TTC549 (cell line): ENCODE results near the gene DENND2A.
"Not testable (repeated sequence)": the region's sequence is repeated elsewhere in the genome, so short reads cannot be mapped to it uniquely, and the experiment has no call there.

Source experiments
- FAIRE-seq: peaks from 2 replicates; lab custom pipeline; 2012; peaks lifted over from hg19 to GRCh38; lab: Jason Lieb, UNC

DENND2A gene

DNA sequence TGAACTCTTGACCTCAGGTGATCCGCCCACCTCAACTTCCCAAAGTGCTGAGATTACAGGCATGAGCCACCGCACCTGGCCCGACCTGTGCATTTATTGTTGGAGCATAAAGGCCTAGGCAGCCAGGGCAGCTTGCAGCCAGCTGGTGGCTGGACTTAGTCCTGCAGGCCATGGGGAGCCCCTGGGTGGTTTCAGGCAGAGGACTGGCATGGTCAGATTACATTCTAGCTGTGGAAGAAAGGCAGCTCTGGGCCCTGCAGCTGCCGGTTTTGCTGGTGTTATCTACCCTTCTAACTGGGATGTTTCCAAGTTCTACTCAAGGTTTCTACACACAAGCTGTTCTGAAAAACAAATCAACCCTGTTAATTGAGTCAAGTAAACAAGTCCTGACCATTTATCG lies 138.6 kb downstream of the DENND2A start:
- no peak for FAIRE-seq

DNA sequence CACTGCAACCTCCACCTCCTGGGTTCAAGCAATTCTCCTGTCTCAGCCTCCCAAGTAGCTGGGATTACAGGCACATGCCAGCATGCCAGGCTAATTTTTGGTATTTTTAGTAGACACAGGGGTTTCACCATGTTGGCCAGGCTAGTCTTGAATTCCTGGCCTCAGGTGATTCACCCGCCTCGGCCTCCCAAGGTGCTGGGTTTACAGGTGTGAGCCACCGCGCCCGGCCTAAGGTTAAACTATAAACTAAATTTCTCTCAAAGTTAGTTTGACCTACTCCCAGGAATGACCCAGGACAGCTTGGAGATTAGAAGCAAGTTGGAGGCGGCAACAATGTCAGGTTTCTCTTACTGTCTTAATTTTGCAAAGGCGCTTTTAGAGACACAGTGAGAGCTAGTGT lies 142.8 kb downstream of the DENND2A start:
- not testable (repeated sequence) for FAIRE-seq

DNA sequence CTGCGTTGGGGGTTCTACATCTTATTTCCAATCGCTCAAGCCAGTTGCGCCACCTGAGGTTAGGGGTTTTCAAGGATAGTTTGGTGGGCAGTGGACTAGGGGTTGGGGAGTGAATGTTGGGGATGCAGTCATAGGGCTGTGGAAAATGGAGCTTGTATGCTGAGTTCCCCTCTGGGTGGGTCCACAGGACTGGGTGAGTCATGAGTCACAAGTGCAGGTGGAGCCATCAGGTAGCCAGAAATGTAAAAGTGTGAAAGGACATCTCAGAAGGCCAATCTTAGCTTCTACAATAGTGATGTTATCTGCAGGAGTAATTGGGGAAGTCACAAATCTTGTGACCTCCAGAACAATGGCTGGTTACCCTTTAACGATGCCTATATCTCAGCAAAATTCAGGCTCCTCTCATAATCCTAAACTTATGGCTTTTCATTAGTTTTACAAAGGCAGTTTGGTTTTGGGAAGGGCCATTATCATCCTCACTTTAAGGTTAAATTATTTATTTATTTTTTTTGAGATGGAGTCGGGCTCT lies 143.3 kb downstream of the DENND2A start:
- FAIRE-seq: no peak

DNA sequence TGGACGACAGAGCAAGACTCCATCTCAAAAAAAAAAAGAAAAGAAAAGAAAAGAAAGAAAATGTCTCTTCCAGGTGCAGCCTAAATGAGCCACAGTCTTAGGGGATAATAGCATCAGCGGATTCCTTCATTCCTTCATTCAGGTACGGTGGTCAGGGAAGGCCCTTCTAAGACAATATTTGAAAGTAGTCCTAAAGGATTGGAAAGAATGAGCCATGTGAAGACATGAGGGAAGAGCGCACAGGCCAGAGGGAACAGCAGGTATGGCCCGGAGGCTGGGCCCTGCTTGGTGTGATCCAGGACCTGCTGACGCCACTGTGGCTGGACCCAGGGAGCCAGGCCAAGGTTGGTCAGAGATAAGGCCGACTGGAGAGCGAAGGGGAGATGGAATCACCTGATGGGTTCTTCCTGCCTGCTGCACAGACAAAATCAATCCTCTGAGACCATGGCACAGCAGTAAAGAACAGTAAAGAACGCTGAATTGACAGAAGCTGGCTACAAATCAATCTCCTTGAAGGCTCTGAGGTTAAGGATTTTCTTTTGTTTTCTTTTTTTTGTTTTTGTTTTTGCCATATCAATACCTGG lies 145.0 kb downstream of the DENND2A start:
- no peak for FAIRE-seq

DNA sequence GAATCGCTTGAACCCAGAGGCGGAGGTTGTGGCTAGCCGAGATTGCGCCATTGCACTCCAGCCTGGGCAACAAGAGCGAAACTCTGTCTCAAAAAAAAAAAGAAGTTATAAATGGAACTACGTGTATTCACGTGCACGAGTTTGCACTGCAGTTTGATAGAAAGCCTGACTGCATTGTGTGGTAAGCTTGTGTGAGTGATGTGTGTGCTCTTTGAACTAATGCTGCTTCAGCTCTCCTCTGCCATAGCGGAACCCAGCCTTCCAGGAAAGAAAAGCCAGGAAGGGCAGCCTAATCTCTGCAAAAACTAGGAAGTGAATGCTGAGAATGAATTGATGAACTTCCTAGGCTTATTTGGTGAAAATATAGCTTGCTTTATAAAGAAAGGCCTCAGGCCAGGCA lies 145.7 kb downstream of the DENND2A start:
- no peak for FAIRE-seq

DNA sequence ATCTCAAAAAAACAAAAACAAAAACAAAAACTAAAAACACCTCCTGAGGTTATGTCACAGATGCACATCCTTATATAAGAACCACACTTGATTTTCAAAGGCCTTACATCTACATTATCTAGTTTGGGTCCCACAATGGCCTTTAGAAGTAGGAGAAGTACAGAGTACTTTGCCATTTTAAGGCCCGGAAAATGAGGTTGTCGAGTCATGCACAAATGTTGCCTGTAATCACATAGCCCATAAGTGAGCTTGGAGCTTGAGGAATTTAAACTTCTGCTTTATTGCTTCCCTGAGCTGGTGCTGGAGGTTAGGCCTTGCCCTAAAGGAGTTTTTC lies 151.6 kb downstream of the DENND2A start:
- no peak for FAIRE-seq

DNA sequence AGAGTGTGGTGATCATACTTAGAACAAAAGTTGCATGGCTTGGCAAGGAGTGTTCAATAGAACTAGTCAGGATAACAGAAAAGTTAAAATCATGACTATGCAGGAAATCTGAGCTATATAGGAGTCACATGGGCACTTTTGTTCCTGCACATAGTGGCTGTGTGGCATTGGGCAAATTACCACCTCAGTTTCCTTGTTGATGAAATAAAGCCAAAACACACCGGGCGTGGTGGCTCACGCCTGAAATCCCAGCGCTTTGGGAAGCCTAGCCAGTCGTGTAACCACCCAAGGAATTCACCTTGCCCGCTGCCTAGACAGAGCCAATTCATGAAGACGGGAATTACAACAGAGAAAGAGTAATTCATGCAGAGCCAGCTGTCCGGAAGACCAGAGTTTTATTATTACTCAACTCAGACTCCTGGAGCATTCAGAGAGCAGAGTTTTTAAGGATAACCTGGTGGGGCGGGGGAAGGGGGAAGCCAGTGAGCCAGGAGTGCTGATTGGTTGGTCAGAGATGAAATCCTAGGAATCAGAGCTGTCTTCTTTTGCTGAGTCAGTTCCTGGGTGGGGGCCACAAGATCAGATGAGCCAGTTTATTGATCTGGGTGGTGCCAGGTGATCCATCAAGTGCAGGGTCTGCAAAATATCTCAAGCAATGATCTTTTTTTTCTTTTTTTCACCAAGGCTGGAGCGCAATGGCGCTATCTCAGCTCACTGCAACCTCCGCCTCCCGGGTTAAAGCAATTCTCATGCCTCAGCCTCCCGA lies 154.9 kb downstream of the DENND2A start:
- FAIRE-seq: no peak

DNA sequence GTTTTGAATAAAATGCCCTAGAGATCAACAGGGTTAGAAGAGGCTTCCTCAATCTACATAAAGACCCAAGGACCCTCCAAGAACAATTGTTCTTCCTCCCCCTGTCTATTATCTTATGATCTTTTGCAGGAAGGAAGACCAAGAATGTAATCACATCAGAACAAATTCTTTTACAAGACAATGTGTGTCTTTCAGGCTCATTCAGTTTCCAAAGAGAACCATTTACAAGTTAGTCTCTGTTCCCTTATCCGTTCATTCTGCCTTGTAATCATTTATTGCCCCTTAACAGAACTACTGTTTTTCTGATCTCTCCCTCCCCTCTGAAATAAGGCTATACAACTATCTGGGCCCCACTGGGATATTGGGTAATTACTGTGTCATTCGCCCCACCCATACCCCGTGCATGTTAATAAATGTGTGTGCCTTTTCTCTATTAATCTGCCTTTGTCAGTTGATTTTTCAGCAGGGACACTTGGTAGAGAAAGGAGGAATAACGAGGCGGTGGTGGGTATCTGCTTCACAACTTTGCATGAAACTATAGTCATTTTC lies 155.6 kb downstream of the DENND2A start:
- FAIRE-seq: no peak

DNA sequence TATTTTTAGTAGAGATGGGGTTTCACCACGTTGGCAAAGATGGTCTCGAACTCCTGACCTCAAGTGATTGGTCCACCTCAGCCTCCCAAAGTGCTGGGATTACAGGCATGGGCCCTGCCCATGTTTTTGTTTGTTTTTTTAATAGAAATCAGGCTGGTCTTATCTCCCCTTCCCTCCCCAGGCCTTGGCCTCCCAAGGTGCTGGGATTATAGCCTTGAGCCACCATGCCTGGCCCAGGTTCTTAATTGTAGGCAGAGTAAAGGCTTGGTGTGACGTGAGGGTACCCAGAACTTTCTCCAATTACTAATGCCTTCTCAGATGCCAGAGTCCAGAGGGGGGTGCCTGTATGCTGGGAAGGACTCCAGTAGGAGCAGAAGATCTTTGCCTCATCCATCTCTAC lies 156.1 kb downstream of the DENND2A start:
- no peak for FAIRE-seq

DNA sequence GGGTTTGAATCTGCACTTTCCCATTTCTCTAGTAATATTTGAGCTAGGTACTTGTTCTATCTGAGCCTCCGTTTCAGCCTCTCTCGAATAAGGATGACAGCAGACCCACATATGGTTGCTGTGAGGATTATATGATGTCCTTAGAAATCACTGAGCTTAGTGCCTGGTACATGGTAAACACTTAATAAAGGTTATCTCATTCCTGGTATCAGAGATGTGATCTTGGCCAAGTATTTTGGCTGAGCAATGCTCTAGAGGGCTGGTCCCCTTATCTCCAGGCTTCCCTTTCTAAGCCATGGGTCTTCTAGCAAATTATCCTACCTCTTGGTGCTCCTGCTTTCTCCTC lies 160.9 kb downstream of the DENND2A start:
- FAIRE-seq: no peak

DNA sequence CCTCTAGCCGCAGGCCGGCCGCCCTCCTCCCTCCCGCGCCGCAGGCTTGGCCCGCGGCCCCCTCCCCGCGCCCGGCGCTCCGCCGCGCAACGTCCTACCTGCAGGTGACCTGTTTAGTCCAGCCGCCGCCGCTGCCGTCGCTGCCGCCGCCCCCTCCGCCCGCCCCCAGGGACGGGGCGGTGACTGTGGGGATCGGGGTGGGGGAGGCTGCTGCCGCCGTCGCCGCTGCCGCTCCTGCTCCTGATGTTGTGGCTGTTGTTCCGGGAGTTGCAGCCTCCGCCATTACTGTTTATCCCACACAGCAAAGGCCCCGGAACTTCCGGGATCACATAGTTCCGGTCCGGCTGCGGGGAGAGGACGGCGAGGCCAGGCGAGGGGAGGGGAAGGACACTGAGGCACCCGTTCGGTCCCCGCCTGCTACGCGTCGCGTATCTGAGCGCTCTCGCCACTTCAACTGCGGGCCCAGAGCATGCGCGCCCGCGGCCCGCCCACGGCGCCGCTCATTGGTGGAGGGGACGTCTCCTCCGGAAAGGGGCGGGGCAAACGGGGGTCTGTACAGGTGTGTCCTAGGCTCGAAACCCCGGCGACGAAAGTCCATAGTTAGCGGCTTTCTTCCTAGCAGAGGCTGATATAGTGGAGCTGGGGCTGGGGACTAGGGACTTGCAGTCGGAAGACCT lies 161.4 kb downstream of the DENND2A start, which contains the start of gene MKRN1:
TSS of gene MKRN1 (minus strand) at position 444 of the 677 bp plus-strand sequence. CDS start at position 283, 161 bp downstream.
- no peak for FAIRE-seq

DNA sequence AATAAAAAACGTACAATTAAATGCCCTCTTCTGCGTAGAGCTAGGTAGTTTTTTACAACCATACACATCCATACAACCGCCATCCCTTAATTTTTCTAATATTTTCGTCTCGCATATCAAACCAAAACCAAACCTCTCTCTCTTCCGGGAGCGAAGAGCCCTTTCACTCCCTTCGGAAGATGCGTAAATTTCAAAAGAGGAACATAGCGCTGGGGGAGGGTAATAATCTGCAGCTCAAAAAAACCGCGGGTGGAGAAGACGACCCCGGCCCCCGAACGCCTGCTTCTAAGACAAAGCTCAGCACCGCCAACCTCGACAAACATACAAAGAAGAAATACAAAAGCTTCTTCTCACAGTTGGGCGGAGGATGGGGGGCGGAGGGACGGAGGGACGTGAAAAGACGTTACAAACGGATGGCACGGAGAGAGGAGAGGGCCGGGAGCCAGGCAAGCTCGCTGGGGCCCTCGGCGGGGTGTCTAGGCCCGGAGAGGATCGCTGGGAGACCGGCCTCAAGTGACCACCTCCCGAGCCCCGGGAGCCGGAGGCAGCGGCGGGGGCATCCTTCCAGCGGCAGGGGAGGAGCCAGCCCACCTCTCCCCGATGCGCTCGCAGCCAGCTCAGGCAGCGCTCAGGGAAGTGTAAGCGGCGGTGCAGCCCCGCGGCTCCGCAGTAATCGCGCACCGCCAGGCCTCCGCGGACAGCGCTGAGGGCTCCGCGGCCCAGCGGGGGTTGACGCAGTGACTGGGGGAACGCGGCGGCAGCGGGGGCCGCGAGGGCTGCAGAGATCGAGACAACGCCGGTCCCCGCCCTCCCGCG lies 162.2 kb downstream of the DENND2A start:
- FAIRE-seq: no peak

DNA sequence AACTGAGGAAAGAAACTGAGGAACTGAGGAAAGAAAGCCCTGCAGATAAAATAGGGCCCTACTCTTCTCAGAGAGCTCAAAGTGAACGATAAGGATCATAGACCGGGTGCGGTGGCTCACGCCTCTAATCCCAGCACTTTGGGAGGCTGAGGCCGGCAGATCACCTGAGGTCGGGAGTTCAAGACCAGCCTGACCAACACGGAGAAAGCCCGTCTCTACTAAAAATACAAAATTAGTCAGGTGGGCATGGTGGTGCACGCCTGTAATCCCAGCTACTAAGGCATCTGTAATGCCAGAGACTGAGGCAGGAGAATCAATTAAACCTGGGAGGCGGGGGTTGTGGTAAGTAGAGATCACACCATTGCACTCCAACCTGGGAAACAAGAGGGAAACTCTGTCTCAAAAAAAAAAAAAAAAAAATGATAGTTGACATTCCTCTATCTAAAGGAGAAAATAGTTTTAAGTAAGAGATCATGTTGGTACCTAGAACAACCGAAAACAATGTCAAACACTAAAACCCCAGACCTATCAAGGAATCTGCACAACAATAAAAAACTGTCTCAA lies 163.8 kb downstream of the DENND2A start:
- no peak for FAIRE-seq

DNA sequence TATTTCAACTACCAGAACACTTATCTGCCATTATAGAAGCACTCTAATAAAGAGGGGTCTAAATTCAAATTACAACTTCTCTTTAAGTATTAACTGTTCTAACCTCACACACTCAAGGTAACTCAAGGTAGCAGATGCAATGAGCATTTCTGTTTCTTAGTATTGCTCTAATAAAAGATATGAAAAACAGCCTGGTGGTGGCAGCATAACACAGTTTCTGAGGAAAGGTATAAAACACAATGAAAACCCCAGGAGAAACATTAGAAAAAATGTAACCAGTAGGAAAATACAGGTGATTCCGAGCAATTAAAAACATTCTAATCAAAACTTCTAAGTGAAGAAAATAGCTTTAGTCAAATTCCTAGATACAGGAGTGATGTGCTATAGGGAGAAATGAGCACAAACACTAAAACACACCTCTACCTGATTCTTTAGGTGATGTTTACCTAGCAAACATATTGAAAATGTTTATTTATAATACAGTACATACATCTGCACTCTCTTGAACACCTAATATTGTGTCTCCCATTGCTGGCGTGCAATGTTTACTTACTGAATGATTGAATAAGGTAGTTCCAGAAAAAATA lies 164.8 kb downstream of the DENND2A start:
- no peak for FAIRE-seq
